Anterior cingulate cortex (tissue), 58 donors: Measurements from ENCODE around the gene SLC25A42.
"Not testable (repeated sequence)": the region's sequence is repeated elsewhere in the genome, so short reads cannot be mapped to it uniquely, and the experiment has no call there.

Experiments
- DNase-seq, 58 donors: peaks; one replicate each; lab custom pipeline; 2025; lab: John Stamatoyannopoulos, UW

SLC25A42 gene

GRCh38 chr19:19098703-19099632 is 35.2 kb downstream of the SLC25A42 start:
- DNase-seq: no peak

GRCh38 chr19:19101540-19101939 is 37.7 kb downstream of the SLC25A42 start:
- no peak for DNase-seq

- DNase-seq: not testable (repeated sequence)
These were observed 38.8 kb downstream of the SLC25A42 start for GRCh38 chr19:19102566-19102965.

GRCh38 chr19:19103167-19103566 is 39.4 kb downstream of the SLC25A42 start:
- no peak for DNase-seq

GRCh38 chr19:19105365-19106055 is 41.7 kb downstream of the SLC25A42 start:
- DNase-seq: peak in 1 of 58 donors; percentile 8

- DNase-seq: no peak
These were observed 42.3 kb downstream of the SLC25A42 start for GRCh38 chr19:19106056-19106551.

GRCh38 chr19:19106938-19107337 is 43.1 kb downstream of the SLC25A42 start:
- DNase-seq: not testable (repeated sequence)

GRCh38 chr19:19107654-19108053 is 43.9 kb downstream of the SLC25A42 start:
- no peak for DNase-seq

- DNase-seq: no peak
These were observed 45.8 kb downstream of the SLC25A42 start for GRCh38 chr19:19109601-19110000.

GRCh38 chr19:19110410-19111135 is 46.8 kb downstream of the SLC25A42 start:
- peak in 9 of 58 donors; percentile 7 to 41 (median 18) for DNase-seq

GRCh38 chr19:19111136-19111835 is 47.5 kb downstream of the SLC25A42 start:
- DNase-seq: no peak

GRCh38 chr19:19111967-19112580 is 48.3 kb downstream of the SLC25A42 start:
- DNase-seq: no peak

GRCh38 chr19:19113040-19113626 is 49.3 kb downstream of the SLC25A42 start:
- DNase-seq: peak in 15 of 58 donors; percentile 2 to 41 (median 20)

- DNase-seq: peak in 2 of 58 donors; percentile 6 to 20
These were observed 52.2 kb downstream of the SLC25A42 start for GRCh38 chr19:19115954-19116353.

- DNase-seq: no peak
These were observed 55.8 kb downstream of the SLC25A42 start for GRCh38 chr19:19119325-19120237.

- peak in 8 of 58 donors; percentile 11 to 80 (median 27) for DNase-seq
These were observed 56.8 kb downstream of the SLC25A42 start for GRCh38 chr19:19120308-19121231.

GRCh38 chr19:19121371-19121770 is 57.6 kb downstream of the SLC25A42 start:
- DNase-seq: no peak
